ENCODE results near the gene NXF1. TPM values are rescaled to one million over a fixed set of nuclear protein-coding genes. Genes with fewer than 3 reads are reported as not detected.

Gene NXF1
- total and polyA plus RNA-seq, 2 of the 8 experiments (the other 6 are each of a cell fraction or from before 2014, with no cell fraction given): 48.1 to 49.8 TPM

- peak overlapping the region; percentile 95 for H3K27ac ChIP-seq (ENCODE audit: low read depth, low read length)
- no peak for DNase-seq (ENCODE audit: low read depth in 1 of 2, low spot score in 2 of 2)
- peaks cover 45 to 67% of the 10 kb centered on the region in 2 experiments for H3K79me2 ChIP-seq (ENCODE audit: control insufficient read depth in 1 of 2, insufficient read depth in 2 of 2, low read length in 2 of 2)
- ChIA-PET CTCF (ENCODE audit: partially characterized antibody) (interaction anchor here (0.5 to 1.5 kb wide), 10 partner anchors 10 to 503 kb away, joined by 3 to 5 read pairs (median 3); partner anchors contain the start of gene ZBTB3), POLR2A (ENCODE audit: partially characterized antibody) (interaction anchor here (0.6 to 20.0 kb wide), 33 partner anchors 11 to 1332 kb away, joined by 3 to 2104 read pairs (median 8); partner anchors contain the start of genes B3GAT3, BSCL2, C11orf98 and CHRM1)
- H2BK15ac ChIP-seq (ENCODE audit: low read length): no peak overlapping the region
- TF ChIP-seq POLR2AphosphoS5 (IDR thresholded peaks at IDR 0.05; ENCODE audit: low read depth, low read length) (peak; percentile 43), TAF7 (optimal IDR thresholded peaks at IDR 0.05; ENCODE audit: borderline replicate concordance, low read depth, low read length) (peak; percentile 66), POLR2A (IDR thresholded peaks at IDR 0.05; ENCODE audit: control extremely low read depth in 1 of 2, low read depth in 2 of 2, low read length in 2 of 2) (peak; percentile 54 to 88), TAF1 (IDR thresholded peaks at IDR 0.05; ENCODE audit: low read depth, low read length) (no peak), GTF2F1 (IDR thresholded peaks at IDR 0.05; ENCODE audit: borderline replicate concordance, low read depth, low read length) (no peak), SP1 (IDR thresholded peaks at IDR 0.05; ENCODE audit: low read depth, low read length) (0 out of 2 replicates have a peak, but pooled peaks have one; percentile 1)
- 10% methylated on average over 8 of the region's 8 CpGs; no CpG with 5 or more reads in 1 of the 2 experiments for WGBS, 2 experiments (ENCODE audit: extremely low coverage in 1 of 2, insufficient coverage in 1 of 2, insufficient read length in 1 of 2, insufficient replicate concordance in 2 of 2, low coverage in 1 of 2, low lambda C conversion rate in 2 of 2, missing lambda C conversion rate in 1 of 2)
- FAIRE-seq: no peak
- peak overlapping the region; percentile 99 to 100 (median 100) for H3K9ac ChIP-seq (replicated peaks in 1 of 4; ENCODE audit: extremely low read depth in 1 of 4, low read depth in 3 of 4, low read length in 3 of 4)
- no peaks in the 10 kb centered on the region for H3K9me3 ChIP-seq (ENCODE audit: insufficient read depth in 2 of 2, low read depth in 1 of 2, low read length in 1 of 2)
- no peak overlapping the region for H4K8ac ChIP-seq (ENCODE audit: extremely low read depth, insufficient read depth, low read length)
- no peak overlapping the region for H2BK20ac ChIP-seq (ENCODE audit: low read length)
- peaks cover 5% of the 10 kb centered on the region; the same call in 1 of the 2 replicates for H3K79me1 ChIP-seq (ENCODE audit: low read depth, low read length)
- H3K4ac ChIP-seq (replicated peaks; ENCODE audit: insufficient read length, low read depth, low read length): no peak overlapping the region
- peaks cover 4 to 6% (median 5%) of the 10 kb centered on the region in 4 experiments; a peak in 4 of 7 replicates for H3K4me1 ChIP-seq (replicated peaks in 1 of 4; ENCODE audit: control insufficient read depth in 3 of 4, insufficient read depth in 4 of 4, low read length in 3 of 4)
- no peak overlapping the region for H2BK120ac ChIP-seq (replicated peaks; ENCODE audit: low read depth, low read length)
- no peak overlapping the region for H2BK5ac ChIP-seq (ENCODE audit: low read depth, low read length)
- H3K23ac ChIP-seq (ENCODE audit: insufficient read length): no peak overlapping the region
- H3K56ac ChIP-seq (replicated peaks; ENCODE audit: insufficient read length, low read depth, low read length): no peak overlapping the region
- no peak overlapping the region for H2AFZ ChIP-seq (ENCODE audit: low read length)
- peak overlapping the region; percentile 74 to 100 (median 90) for H3K4me3 ChIP-seq (ENCODE audit: extremely low read depth in 1 of 4, insufficient read depth in 2 of 4, low read depth in 3 of 4, low read length in 4 of 4)
- H2AK5ac ChIP-seq (ENCODE audit: low read depth, low read length): no peak overlapping the region
- no peak overlapping the region for H2BK12ac ChIP-seq (ENCODE audit: low read depth, low read length)
- H3K18ac ChIP-seq (ENCODE audit: extremely low read depth, low read length): no peak overlapping the region
- no peak overlapping the region for H4K91ac ChIP-seq (replicated peaks; ENCODE audit: insufficient read length, low read length)
- peaks cover 15% of the 10 kb centered on the region for H3K23me2 ChIP-seq (ENCODE audit: low read depth, low read length)
- peaks cover 4 to 28% of the 10 kb centered on the region in 2 experiments for H4K20me1 ChIP-seq (replicated peaks in 1 of 2; ENCODE audit: control insufficient read depth in 1 of 2, insufficient read depth in 2 of 2, low read length in 2 of 2)
- peaks cover 32 to 40% (median 37%) of the 10 kb centered on the region in 4 experiments for H3K36me3 ChIP-seq (ENCODE audit: control insufficient read depth in 2 of 4, insufficient read depth in 4 of 4, low read length in 3 of 4)
- H3K27me3 ChIP-seq (replicated peaks in 1 of 4; ENCODE audit: control insufficient read depth in 3 of 4, extremely low read depth in 1 of 4, insufficient read depth in 3 of 4, low read length in 3 of 4): no peaks in the 10 kb centered on the region
- no peak overlapping the region for H4K5ac ChIP-seq (ENCODE audit: insufficient read length, low read depth, low read length)
- peak overlapping the region; percentile 84 to 95 for H3K4me2 ChIP-seq (ENCODE audit: insufficient read depth in 1 of 2, low read depth in 2 of 2, low read length in 2 of 2)
- no peak overlapping the region for H3K14ac ChIP-seq (ENCODE audit: insufficient read length)
Measured at GRCh38 chr11:62854013-62854824, 49.0 kb upstream of the NXF1 start.

Data from H1 (cell line).